Tibial nerve (tissue), 4 donors: ENCODE measurements around the gene TMEM174. TPM values are rescaled to one million over a fixed set of nuclear protein-coding genes. Genes with fewer than 3 reads are reported as not detected.

Experiments
- DNase-seq, 2 donors: peaks; one replicate each; pipeline ENCODE4 v3.0.0-alpha.2; 2019; ENCODE audit warnings: low spot score in 2 of 2
- H3K27ac ChIP-seq, 4 donors: fragments of 200-600 bp; sonication (generic) in 3 of 4; one replicate each; pipeline ENCODE4 v1.5.1; 2017 to 2019; ENCODE audit warnings: mild to moderate bottlenecking in 1 of 4
- H3K27me3 ChIP-seq, 2 donors: fragments of 200-600 bp; sonication (generic) in 1 of 2; one replicate each; pipeline versions ENCODE4 v1.5.1 to v1.6.0; 2017 to 2019
- H3K36me3 ChIP-seq, 3 donors: fragments of 200-600 bp; sonication (generic); one replicate each; pipeline ENCODE4 v1.5.1; 2018 to 2019
- H3K4me1 ChIP-seq, 4 donors: fragments of 200-600 bp; sonication (generic) in 3 of 4; one replicate each; pipeline ENCODE4 v1.5.1; 2017 to 2019
- H3K4me3 ChIP-seq, 4 donors: fragments of 200-600 bp; sonication (generic) in 3 of 4; one replicate each; pipeline ENCODE4 v1.5.1; 2017 to 2019; ENCODE audit warnings: mild to moderate bottlenecking in 1 of 4, moderate library complexity in 1 of 4
- H3K9me3 ChIP-seq, 4 donors: fragments of 200-600 bp; sonication (generic) in 3 of 4; one replicate each; pipeline ENCODE4 v1.5.1; 2017 to 2019
- CTCF ChIP-seq, 5 experiments: fragments of 200-600 bp in 3 of 5; fragments of 450-650 bp in 2 of 5; sonication (generic) in 3 of 5; IDR thresholded peaks; one replicate each; pipeline ENCODE4 v1.5.1; 2016 to 2019; ENCODE audit warnings: antibody characterized with exemption in 5 of 5, mild to moderate bottlenecking in 3 of 5, moderate library complexity in 2 of 5
- EP300 ChIP-seq, 2 donors: sonication (generic); formaldehyde crosslinking; IDR thresholded peaks; one replicate each; pipeline ENCODE4 v1.6.1; 2017; ENCODE audit warnings: antibody characterized with exemption in 2 of 2, mild to moderate bottlenecking in 1 of 2
- POLR2A ChIP-seq, 2 donors: fragments of 450-650 bp; IDR thresholded peaks; one replicate each; pipeline ENCODE4 v1.6.1; 2017; ENCODE audit warnings: antibody characterized with exemption in 2 of 2, mild to moderate bottlenecking in 2 of 2, moderate library complexity in 2 of 2
- WGBS, 2 donors: methylation state at CpG; one replicate each; pipeline ENCODE4 v1.1.5; 2018; 5-methylcytosine and 5-hydroxymethylcytosine counted together
- total RNA-seq, 4 donors: library from RNA; depleted of rRNA; stranded (reverse); fragments of >200 nt; gene quantifications; one replicate each; pipeline ENCODE4 v1.1.0, GENCODE V29; 2016

Gene TMEM174
- total RNA-seq, 4 donors from 2014 or later: not detected

DNA sequence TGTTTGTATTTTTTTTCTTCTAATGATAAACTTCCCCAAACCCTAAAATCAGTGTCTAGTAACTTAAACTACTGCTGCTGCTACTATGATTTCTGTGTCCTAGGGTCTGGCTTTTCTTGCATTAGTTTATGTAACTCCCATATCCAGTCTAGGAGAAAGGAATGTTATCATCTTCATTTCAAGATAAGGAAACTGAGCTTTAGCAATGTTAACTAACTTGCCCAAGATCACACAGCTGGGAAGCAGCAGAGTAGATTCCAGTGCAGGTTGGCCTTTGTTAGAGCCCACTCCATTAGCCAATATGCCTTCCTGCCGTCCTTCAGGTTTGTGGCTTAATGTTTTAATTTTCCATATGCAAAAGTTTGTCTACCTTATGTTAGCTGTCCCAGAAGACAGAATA, 42.2 kb upstream of the TMEM174 start:
- no peaks in the 10 kb centered on the region for H3K36me3 ChIP-seq
- H3K27me3 ChIP-seq: no peaks in the 10 kb centered on the region
- 64 to 76% methylated on average over 1 of the region's 1 CpG for WGBS, 2 donors
- no peaks in the 10 kb centered on the region for H3K4me1 ChIP-seq
- TF ChIP-seq POLR2A (IDR thresholded peaks at IDR 0.05) (no peak), CTCF (IDR thresholded peaks at IDR 0.05) (no peak), EP300 (IDR thresholded peaks at IDR 0.05) (no peak)
- no peak overlapping the region for H3K27ac ChIP-seq
- H3K4me3 ChIP-seq: no peak overlapping the region
- DNase-seq: no peak
- no peaks in the 10 kb centered on the region for H3K9me3 ChIP-seq

GRCh38 chr5:73131711-73132425, 41.1 kb upstream of the TMEM174 start:
- Histone ChIP-seq H3K36me3 (no peaks in the 10 kb centered on the region), H3K4me3 (no peak overlapping the region), H3K27ac (no peak overlapping the region), H3K4me1 (no peaks in the 10 kb centered on the region), H3K27me3 (peaks cover 0 to 7% of the 10 kb centered on the region in 2 donors), H3K9me3 (no peaks in the 10 kb centered on the region)
- 76 to 80% methylated on average over 3 of the region's 3 CpGs for WGBS, 2 donors
- TF ChIP-seq EP300 (IDR thresholded peaks at IDR 0.05) (no peak), POLR2A (IDR thresholded peaks at IDR 0.05) (no peak), CTCF (IDR thresholded peaks at IDR 0.05) (no peak)
- DNase-seq: no peak

GRCh38 chr5:73132759-73133158, 40.2 kb upstream of the TMEM174 start:
- Histone ChIP-seq H3K4me1 (no peaks in the 10 kb centered on the region), H3K4me3 (no peak overlapping the region), H3K9me3 (no peaks in the 10 kb centered on the region), H3K27ac (no peak overlapping the region), H3K27me3 (peaks cover 0 to 9% of the 10 kb centered on the region in 2 donors), H3K36me3 (no peaks in the 10 kb centered on the region)
- no peak for TF ChIP-seq POLR2A (IDR thresholded peaks at IDR 0.05)
- no peak for TF ChIP-seq CTCF (IDR thresholded peaks at IDR 0.05)
- TF ChIP-seq EP300 (IDR thresholded peaks at IDR 0.05): no peak
- WGBS, 2 donors: 85 to 86% methylated on average over 2 of the region's 2 CpGs
- no peak for DNase-seq

DNA sequence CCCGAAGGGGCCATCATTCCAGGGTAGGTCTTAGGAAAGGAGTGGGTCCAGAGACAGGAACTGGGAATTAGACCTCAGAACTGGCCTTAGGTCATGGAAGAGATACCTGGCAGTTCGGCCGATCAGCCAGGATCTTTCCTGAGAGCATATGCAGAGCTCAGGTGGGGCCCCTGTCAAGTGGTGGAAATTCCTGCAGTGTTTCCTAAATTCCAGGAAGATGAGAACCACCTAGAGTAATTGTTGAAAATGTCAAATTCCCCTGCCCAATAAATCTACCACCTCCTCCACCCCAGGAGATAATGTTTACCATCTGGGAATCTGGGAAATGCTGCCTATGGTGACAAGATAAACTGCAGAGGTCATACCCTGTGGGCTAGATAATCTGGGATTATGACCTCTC, 38.0 kb upstream of the TMEM174 start:
- peaks cover 0 to 9% of the 10 kb centered on the region in 2 donors for H3K27me3 ChIP-seq
- DNase-seq: no peak
- 90 to 98% methylated on average over 3 of the region's 3 CpGs for WGBS, 2 donors
- no peaks in the 10 kb centered on the region for H3K36me3 ChIP-seq
- no peak overlapping the region for H3K27ac ChIP-seq
- no peaks in the 10 kb centered on the region for H3K4me1 ChIP-seq
- no peak overlapping the region for H3K4me3 ChIP-seq
- no peaks in the 10 kb centered on the region for H3K9me3 ChIP-seq
- TF ChIP-seq POLR2A (IDR thresholded peaks at IDR 0.05) (no peak), CTCF (IDR thresholded peaks at IDR 0.05) (no peak)

- Histone ChIP-seq H3K27ac (no peak overlapping the region), H3K4me3 (no peak overlapping the region), H3K9me3 (no peaks in the 10 kb centered on the region), H3K36me3 (no peaks in the 10 kb centered on the region), H3K27me3 (peaks cover 0 to 9% of the 10 kb centered on the region in 2 donors), H3K4me1 (no peaks in the 10 kb centered on the region)
- 59 to 64% methylated on average over 6 of the region's 6 CpGs for WGBS, 2 donors
- TF ChIP-seq EP300 (IDR thresholded peaks at IDR 0.05): no peak
- TF ChIP-seq POLR2A (IDR thresholded peaks at IDR 0.05): no peak
- TF ChIP-seq CTCF (IDR thresholded peaks at IDR 0.05): peak; percentile 21 to 68 (median 35)
- DNase-seq: peak in 1 of 2 donors; percentile 19
Measured at GRCh38 chr5:73135429-73136054, 37.5 kb upstream of the TMEM174 start.
